NCI-H1092 (cell line): ENCODE data around the gene NCAPG2.

ENCODE experiments used
- DNase-seq: peaks from one replicate; lab custom pipeline; 2025; lab: John Stamatoyannopoulos, UW

Gene NCAPG2, protein sequence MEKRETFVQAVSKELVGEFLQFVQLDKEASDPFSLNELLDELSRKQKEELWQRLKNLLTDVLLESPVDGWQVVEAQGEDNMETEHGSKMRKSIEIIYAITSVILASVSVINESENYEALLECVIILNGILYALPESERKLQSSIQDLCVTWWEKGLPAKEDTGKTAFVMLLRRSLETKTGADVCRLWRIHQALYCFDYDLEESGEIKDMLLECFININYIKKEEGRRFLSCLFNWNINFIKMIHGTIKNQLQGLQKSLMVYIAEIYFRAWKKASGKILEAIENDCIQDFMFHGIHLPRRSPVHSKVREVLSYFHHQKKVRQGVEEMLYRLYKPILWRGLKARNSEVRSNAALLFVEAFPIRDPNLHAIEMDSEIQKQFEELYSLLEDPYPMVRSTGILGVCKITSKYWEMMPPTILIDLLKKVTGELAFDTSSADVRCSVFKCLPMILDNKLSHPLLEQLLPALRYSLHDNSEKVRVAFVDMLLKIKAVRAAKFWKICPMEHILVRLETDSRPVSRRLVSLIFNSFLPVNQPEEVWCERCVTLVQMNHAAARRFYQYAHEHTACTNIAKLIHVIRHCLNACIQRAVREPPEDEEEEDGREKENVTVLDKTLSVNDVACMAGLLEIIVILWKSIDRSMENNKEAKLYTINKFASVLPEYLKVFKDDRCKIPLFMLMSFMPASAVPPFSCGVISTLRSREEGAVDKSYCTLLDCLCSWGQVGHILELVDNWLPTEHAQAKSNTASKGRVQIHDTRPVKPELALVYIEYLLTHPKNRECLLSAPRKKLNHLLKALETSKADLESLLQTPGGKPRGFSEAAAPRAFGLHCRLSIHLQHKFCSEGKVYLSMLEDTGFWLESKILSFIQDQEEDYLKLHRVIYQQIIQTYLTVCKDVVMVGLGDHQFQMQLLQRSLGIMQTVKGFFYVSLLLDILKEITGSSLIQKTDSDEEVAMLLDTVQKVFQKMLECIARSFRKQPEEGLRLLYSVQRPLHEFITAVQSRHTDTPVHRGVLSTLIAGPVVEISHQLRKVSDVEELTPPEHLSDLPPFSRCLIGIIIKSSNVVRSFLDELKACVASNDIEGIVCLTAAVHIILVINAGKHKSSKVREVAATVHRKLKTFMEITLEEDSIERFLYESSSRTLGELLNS

GRCh38 chr7:158704524-158705233, at the start of gene NCAPG2:
Gene NCAPG2, minus strand, starts transcription at chr7:158704804. Its CDS starts 2,905 bp downstream, at chr7:158701899.
- peak; percentile 99 for DNase-seq

- no peak for DNase-seq
Observed at GRCh38 chr7:158753900-158754299, 49.3 kb upstream of the NCAPG2 start.

DNA sequence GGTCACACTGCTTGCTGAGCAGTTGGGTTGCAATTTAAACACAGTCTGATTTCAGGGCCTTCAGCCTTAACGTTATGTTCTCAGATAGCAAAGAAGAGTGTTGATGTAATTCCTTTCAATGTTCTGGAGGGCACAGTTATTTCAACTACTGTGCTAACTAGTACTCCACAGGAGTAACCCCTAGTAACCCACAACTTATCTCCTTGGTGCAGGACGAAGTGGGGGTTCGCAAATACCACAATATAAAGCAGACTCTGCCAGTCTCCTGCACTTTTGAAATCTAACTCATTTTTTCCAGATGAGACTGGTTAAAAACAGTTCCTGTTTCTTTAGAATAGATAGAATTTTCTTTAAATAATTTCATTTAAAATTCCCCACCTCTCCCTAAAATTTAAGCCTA, 47.1 kb upstream of the NCAPG2 start:
- no peak for DNase-seq

DNA sequence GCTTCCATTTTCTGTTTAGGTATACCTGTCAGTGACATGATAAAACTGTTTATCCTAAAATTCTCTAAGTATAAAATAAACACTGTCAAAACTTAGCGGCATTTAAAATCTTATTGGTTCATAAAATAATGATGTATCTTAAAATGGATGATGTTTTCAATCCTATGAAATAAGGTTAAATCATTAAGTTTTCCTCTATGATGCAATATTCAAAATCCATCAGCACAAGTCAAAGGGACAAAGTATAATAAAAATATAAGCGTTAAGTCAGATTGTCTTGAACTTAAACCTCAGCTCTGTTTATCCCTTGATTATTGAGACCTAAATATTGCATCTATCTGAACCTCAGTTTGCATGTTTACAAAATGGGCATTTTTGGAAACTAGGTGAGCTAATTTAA, 46.6 kb upstream of the NCAPG2 start:
- no peak for DNase-seq

GRCh38 chr7:158750702-158751101, 46.1 kb upstream of the NCAPG2 start:
- DNase-seq, result no peak

GRCh38 chr7:158749396-158749795, 44.8 kb upstream of the NCAPG2 start:
- DNase-seq, result no peak

DNA sequence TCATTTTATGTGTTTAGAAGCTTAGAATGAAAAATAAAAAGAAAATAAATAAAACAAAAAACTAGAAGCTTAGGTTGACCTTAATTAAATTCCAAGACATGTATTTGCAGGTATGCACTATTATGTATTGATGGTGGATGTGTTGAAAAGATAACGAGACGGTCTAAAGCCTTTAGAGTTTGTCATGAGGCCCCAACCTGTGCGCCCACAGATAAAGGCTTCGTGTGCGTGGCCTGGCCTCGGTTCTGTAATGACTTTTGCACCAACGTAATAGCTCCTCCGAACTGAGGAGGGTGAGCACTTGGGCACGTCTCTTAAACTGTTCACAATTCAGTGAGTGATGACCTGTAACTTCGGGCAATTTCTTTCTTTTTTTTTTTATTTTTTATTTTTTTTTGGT, 43.7 kb upstream of the NCAPG2 start:
- no peak for DNase-seq

- DNase-seq, result no peak
Observed at GRCh38 chr7:158747408-158747807, 42.8 kb upstream of the NCAPG2 start.

GRCh38 chr7:158746957-158747356, 42.4 kb upstream of the NCAPG2 start:
- no peak for DNase-seq

DNA sequence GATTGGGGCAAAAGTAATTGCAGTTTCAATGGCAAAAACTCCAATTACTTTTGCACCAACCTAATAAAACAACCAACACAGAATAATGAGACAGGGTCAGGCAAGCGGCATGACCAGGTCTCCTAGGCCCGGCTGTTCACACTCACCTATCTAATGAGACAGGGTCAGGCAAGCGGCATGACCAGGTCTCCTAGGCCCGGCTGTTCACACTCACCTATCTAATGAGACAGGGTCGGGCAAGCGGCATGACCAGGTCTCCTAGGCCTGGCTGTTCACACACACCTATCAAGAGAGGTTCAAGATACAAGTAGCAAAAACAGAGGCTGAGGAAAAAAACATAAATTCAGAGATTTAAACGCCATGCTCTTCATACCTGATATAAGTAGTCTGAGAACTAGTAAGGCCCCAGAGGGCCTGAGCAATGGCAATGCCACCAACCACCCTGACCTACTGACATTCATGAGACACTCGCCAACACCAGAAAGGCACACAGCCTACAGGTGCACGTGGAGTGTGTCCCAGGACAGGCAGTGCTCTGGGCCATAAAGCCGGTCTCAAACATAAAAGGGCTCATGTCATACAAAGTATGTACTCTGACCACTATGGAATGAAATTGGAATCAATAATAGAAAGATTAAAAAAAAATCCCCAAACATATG, 40.6 kb upstream of the NCAPG2 start:
- no peak for DNase-seq

DNA sequence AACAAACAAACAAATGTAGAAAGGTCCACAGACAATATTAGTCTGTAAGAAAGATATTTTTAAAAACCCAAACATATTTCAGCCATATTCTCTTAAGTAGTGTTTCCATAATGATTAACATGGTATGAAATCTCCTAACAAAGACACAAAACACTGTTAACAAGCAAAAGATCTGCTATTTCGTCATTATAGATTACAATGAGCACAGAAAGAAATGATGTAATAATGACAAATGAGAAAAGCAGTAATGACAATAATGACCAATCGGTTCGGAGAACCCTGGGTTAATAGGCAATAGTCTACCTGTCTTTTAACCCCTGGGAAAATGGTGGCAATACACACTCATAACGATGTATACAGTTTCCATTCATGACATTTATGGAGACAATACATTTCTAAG, 39.5 kb upstream of the NCAPG2 start:
- DNase-seq, result no peak

- no peak for DNase-seq
Observed at GRCh38 chr7:158743219-158743618, 38.6 kb upstream of the NCAPG2 start.

DNA sequence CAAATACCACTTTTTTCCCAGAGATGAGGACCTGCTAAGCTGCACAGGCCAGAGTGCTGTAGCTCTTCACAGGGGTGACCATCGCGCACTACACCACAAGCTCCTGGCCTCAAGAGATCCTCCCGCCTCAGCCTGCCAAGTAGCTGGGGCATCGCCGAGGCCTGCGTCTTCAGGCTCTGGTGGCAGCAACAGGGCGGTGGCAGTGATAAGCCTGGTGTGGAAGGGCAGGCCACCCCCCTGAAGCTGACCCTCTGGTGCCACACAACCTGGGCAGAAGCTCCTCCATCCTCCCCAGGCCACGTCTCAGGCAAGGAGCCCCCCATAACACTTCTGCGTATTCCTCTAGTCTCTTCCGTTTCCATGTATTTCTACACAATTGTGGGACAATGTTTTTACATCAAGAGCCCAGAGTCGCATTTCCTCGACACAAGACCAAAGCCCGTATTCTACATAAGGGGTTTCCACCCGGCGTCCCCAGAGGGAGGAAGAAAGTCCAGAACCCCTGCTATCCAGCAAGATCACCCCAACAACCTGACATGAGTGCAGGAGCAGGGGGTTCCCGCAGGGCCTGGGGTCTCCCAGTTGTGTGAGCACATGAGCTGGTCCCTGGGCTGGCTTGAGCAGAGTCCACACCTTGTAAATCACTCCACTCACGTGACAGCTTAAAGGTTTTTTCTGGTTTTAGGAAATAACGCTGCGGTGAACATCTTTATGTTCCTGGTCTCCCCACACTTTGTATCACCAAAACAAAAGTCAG, 37.6 kb upstream of the NCAPG2 start:
- DNase-seq, result no peak

DNA sequence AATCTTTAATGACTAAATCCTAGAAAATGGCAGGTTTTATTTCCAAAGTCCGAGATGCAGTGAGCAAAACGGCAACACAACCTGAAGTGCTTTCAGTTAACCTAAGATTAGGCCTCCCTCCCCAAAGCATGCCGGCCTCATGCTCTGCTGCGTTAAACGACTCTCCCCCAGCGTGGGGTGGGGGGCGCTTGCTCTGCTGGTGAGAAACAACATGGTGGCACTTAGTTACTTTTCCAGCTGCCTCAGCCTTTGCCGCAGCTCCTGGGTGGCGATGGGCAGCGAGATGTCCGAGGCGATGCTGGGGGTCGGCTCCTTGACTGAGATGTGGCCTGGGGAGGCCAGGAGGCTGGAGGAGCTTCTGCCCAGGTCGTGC, 36.7 kb upstream of the NCAPG2 start:
- no peak for DNase-seq

DNA sequence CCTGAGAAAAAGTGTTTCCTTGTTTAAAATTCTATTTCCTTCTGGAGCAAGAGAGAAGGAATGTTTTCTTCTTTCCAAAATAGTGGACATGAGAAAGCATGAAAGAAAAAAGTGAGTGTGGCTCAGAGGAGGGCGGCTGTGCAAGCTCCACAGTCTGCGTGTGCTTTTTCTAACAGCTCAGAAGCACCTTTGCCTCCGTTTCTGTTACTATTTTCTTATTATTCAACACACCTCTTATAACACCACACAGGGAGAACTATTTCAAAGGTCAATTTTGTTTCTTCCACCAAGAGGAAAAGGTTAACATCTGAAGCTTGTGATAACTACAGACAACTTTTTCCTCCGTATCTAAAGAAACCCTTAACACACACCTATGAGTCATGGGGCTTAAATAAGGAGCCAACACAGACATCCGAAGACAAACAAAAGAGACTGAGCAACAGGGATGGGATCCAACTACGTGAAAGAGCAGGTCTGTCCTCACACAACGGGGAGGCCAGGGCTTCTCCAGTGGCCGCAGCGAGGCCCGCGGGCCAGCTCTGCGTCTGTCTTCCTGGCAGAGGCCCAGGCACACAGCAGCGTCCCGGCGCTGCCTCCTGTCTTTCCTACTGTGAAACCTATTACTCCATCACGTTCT, 36.2 kb upstream of the NCAPG2 start:
- DNase-seq, result no peak

DNA sequence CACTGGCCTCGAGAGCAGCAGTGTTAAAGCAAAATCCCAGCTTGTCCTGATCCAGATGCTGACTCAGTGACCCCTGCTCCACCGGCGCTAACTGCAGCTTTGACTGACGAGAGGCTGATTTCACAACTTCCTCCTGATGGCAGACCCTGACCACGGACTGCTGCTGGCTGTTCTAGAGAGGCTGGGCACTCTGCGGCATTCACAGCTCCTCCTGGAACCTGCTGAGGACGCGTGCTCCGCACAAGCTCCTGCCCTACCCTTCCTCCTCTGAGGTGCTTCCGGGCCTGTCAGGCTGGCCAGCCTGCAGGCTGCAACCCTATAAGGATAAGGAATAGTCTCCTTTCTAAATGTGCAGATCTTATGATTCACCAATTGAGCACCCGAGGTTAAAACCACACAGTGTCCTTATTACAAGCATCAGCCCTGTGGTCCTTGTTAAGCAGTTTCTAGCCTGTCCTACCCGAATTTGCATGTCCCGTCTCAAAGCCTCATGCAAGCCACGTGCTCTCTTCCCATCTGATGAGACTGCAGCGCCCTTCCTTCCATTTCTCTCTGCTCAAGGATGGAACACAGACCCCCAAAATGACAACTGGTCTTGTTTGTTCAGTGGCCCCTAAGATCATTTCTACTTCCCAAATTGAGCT, 35.5 kb upstream of the NCAPG2 start:
- DNase-seq, result no peak

DNA sequence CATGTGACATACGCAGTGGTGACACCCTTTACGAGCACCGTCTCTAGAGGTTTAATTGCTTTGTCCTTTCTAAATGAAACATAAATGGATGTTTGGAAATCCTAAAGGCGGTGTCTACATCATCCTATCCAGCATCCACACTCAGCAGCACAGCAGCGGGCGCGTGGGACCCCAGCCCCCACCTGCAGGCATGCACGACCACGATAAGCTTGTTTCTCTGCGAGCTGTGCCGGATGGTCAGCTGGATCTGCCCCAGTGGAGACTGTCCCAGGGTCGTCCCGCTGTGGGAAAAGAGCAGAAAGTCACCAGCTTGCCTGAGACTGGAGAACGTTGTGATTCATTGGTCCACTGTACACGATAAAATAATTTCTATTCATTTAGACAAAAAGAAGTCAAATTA, 34.2 kb upstream of the NCAPG2 start:
- DNase-seq, result no peak

GRCh38 chr7:158737064-158737695, 32.6 kb upstream of the NCAPG2 start:
- no peak for DNase-seq

DNA sequence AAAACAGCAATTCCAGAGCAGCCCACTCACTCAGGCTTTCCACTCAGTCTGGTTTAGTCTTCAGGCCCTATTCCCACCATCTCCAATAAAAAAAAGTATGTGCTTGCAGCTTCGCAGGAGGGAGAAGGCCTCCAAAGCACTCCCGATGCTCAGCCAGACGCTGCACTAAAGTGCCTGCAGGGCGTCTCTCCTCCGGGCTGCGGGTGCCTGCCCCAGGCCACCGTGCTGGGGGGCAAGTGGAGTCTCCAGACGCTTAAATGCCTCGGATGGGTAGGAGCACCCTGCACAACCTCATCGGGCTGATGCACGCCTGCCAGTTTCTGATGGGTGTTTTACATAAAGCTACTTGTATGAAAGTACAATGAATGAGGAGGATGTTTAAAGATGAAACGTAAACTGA, 31.3 kb upstream of the NCAPG2 start:
- no peak for DNase-seq
